ENCODE data around the gene THRSP.

THRSP gene

DNA sequence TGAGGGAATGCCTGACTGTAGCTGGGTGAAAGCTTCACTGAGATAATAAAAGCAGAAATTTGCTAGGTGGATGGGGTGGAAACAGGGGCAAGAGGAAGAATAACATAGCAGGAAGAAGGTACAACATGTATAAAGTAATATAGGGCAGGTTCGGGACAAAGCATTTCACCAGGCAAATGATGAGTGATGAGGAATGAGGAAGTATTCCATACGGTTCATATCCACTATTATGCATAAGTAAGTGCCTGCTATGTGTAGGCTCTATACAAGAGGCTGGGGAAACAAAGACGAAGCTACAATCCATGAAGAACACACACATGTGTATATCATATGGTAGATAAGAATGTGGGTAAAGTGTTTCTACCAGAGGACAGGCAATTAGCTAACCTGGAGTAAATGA lies 8.1 kb downstream of the THRSP start:
- H3K27me3 ChIP-seq (ENCODE audit: low read length): no peaks in the 10 kb centered on the region
- peaks cover 3% of the 10 kb centered on the region; the same call in 1 of the 2 replicates for H3K36me3 ChIP-seq (ENCODE audit: low read length)
- H3F3A ChIP-seq (ENCODE audit: insufficient read depth): no peaks in the 10 kb centered on the region
- TF ChIP-seq, protein P1, sequence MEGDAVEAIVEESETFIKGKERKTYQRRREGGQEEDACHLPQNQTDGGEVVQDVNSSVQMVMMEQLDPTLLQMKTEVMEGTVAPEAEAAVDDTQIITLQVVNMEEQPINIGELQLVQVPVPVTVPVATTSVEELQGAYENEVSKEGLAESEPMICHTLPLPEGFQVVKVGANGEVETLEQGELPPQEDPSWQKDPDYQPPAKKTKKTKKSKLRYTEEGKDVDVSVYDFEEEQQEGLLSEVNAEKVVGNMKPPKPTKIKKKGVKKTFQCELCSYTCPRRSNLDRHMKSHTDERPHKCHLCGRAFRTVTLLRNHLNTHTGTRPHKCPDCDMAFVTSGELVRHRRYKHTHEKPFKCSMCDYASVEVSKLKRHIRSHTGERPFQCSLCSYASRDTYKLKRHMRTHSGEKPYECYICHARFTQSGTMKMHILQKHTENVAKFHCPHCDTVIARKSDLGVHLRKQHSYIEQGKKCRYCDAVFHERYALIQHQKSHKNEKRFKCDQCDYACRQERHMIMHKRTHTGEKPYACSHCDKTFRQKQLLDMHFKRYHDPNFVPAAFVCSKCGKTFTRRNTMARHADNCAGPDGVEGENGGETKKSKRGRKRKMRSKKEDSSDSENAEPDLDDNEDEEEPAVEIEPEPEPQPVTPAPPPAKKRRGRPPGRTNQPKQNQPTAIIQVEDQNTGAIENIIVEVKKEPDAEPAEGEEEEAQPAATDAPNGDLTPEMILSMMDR (IDR thresholded peaks at IDR 0.05; ENCODE audit: insufficient read depth, low read length, poor library complexity, severe bottlenecking): no peak
- TF ChIP-seq EZH2phosphoT487 (conservative IDR thresholded peaks at IDR 0.05; ENCODE audit: low read length): no peak
- no peaks in the 10 kb centered on the region for H3K9me3 ChIP-seq (ENCODE audit: insufficient read depth, low read length)
- no peak overlapping the region for H3K4me2 ChIP-seq (ENCODE audit: low read depth, low read length, poor library complexity, severe bottlenecking)
- H3K9ac ChIP-seq (ENCODE audit: low read length): no peak overlapping the region
- H3K4me3 ChIP-seq (ENCODE audit: insufficient read depth, low read length, poor library complexity, severe bottlenecking): no peak overlapping the region
- H3K79me2 ChIP-seq (ENCODE audit: insufficient read depth, low read length): peaks cover 41% of the 10 kb centered on the region
- no peaks in the 10 kb centered on the region for H3K9me2 ChIP-seq (replicated peaks; ENCODE audit: insufficient read depth, low read length)
- H3K27ac ChIP-seq (ENCODE audit: low read depth, low read length): no peak overlapping the region
- H4K20me1 ChIP-seq (ENCODE audit: low read depth, low read length): peaks cover 3% of the 10 kb centered on the region; the same call in 1 of the 2 replicates
- H2AFZ ChIP-seq (ENCODE audit: low read depth, low read length, severe bottlenecking): no peak overlapping the region

DNA sequence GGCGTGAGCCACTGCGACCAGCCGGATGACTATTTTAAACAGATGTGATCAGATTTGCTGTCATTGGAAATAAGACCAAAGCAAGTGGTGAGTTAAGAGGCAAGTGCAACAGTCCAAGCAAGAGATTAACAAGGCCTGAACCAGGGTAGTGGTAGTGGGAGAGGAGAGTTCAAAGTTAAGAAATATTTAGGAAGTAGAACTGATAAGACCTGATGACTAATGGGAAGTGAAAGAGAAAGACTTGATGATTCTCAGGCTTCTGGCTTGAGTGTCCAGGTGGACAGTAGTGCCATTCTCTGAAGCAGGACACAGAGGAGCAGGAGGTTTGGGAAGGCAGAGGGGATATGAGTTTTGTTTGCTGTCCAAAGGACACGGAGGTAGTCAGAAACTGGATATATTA lies 8.8 kb downstream of the THRSP start:
- Histone ChIP-seq H4K20me1 (ENCODE audit: low read depth, low read length) (peaks cover 3% of the 10 kb centered on the region; the same call in 1 of the 2 replicates), H2AFZ (ENCODE audit: low read depth, low read length, severe bottlenecking) (no peak overlapping the region), H3F3A (ENCODE audit: insufficient read depth) (no peaks in the 10 kb centered on the region), H3K27me3 (ENCODE audit: low read length) (no peaks in the 10 kb centered on the region), H3K27ac (ENCODE audit: low read depth, low read length) (no peak overlapping the region), H3K9ac (ENCODE audit: low read length) (no peak overlapping the region), H3K4me3 (ENCODE audit: insufficient read depth, low read length, poor library complexity, severe bottlenecking) (no peak overlapping the region), H3K4me2 (ENCODE audit: low read depth, low read length, poor library complexity, severe bottlenecking) (no peak overlapping the region), H3K36me3 (ENCODE audit: low read length) (peaks cover 3% of the 10 kb centered on the region; the same call in 1 of the 2 replicates), H3K79me2 (ENCODE audit: insufficient read depth, low read length) (peaks cover 49% of the 10 kb centered on the region), H3K9me3 (ENCODE audit: insufficient read depth, low read length) (no peaks in the 10 kb centered on the region), H3K9me2 (replicated peaks; ENCODE audit: insufficient read depth, low read length) (no peaks in the 10 kb centered on the region)
- no peak for TF ChIP-seq EZH2phosphoT487 (conservative IDR thresholded peaks at IDR 0.05; ENCODE audit: low read length)
- TF ChIP-seq, protein P1 (IDR thresholded peaks at IDR 0.05; ENCODE audit: insufficient read depth, low read length, poor library complexity, severe bottlenecking): no peak

DNA sequence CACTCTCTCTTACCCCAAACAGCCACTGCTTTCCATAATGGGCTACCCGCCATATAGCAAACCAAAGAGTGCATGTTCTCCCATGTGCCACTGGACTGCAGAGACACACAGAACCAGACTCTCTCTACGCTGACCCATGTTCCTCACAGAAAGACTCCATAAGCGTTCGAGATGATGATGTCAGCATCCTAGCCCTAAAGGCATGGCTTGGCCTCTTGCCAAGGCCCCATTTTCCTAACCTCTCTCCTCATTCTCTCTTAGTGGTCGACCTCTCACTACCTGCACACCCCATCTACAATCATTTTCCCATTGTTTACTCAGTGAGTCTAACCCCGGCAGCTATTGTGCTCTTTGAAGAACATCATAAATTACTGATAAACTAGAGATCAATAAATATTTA lies 11.1 kb downstream of the THRSP start:
- Histone ChIP-seq H3K79me2 (ENCODE audit: insufficient read depth, low read length) (peaks cover 68% of the 10 kb centered on the region), H3K27me3 (ENCODE audit: low read length) (no peaks in the 10 kb centered on the region), H2AFZ (ENCODE audit: low read depth, low read length, severe bottlenecking) (no peak overlapping the region), H3F3A (ENCODE audit: insufficient read depth) (no peaks in the 10 kb centered on the region), H3K36me3 (ENCODE audit: low read length) (peaks cover 3% of the 10 kb centered on the region; the same call in 1 of the 2 replicates), H4K20me1 (ENCODE audit: low read depth, low read length) (peaks cover 3% of the 10 kb centered on the region; the same call in 1 of the 2 replicates), H3K9me2 (replicated peaks; ENCODE audit: insufficient read depth, low read length) (no peaks in the 10 kb centered on the region), H3K27ac (ENCODE audit: low read depth, low read length) (no peak overlapping the region), H3K9ac (ENCODE audit: low read length) (no peak overlapping the region), H3K4me2 (ENCODE audit: low read depth, low read length, poor library complexity, severe bottlenecking) (no peak overlapping the region), H3K9me3 (ENCODE audit: insufficient read depth, low read length) (no peaks in the 10 kb centered on the region), H3K4me3 (ENCODE audit: insufficient read depth, low read length, poor library complexity, severe bottlenecking) (no peak overlapping the region)
- no peak for TF ChIP-seq EZH2phosphoT487 (conservative IDR thresholded peaks at IDR 0.05; ENCODE audit: low read length)
- TF ChIP-seq, protein P1 (IDR thresholded peaks at IDR 0.05; ENCODE audit: insufficient read depth, low read length, poor library complexity, severe bottlenecking): no peak

All from SU-DHL-6 (cell line).